OCI-LY7 (cell line): ENCODE data around the gene CDK18.

Experiments
- EZH2phosphoT487 ChIP-seq: fragments of 200-600 bp; sonication (generic); IDR thresholded peaks from 2 replicates; pipeline ENCODE4 v1.6.1; 2018; ENCODE audit warnings: low read depth, borderline replicate concordance, mild to moderate bottlenecking, mixed run types, antibody characterized with exemption, low read length, moderate library complexity, mixed read lengths
- TF ChIP-seq, protein P1 (sequence below): fragments of 200-600 bp; sonication (generic); conservative IDR thresholded peaks from 2 replicates; pipeline ENCODE4 v1.5.1; 2014; ENCODE audit warnings: mild to moderate bottlenecking, antibody characterized with exemption, low read length, moderate library complexity, mixed read lengths

DNA sequence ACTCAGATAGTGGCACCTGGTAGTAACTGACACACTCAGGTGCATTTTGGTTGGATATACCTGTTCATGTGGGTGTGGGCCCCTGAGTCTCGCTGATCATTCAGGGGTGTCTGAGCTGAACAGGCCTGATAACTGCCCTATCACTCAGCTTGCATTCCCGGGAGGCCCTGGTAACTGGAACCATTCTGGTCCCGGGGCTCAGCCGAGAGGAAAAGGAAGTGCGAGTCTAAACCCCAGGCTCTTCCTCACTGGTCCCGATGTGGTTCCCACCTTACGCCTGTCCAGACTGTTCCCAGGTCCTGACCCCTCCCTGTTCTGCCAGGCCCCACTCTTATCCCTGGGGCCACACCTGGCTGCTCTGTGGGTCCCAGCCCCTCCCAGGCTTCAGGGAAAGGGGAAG, 11.7 kb upstream of the CDK18 start:
- TF ChIP-seq, protein P1, sequence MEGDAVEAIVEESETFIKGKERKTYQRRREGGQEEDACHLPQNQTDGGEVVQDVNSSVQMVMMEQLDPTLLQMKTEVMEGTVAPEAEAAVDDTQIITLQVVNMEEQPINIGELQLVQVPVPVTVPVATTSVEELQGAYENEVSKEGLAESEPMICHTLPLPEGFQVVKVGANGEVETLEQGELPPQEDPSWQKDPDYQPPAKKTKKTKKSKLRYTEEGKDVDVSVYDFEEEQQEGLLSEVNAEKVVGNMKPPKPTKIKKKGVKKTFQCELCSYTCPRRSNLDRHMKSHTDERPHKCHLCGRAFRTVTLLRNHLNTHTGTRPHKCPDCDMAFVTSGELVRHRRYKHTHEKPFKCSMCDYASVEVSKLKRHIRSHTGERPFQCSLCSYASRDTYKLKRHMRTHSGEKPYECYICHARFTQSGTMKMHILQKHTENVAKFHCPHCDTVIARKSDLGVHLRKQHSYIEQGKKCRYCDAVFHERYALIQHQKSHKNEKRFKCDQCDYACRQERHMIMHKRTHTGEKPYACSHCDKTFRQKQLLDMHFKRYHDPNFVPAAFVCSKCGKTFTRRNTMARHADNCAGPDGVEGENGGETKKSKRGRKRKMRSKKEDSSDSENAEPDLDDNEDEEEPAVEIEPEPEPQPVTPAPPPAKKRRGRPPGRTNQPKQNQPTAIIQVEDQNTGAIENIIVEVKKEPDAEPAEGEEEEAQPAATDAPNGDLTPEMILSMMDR = no peak
- TF ChIP-seq EZH2phosphoT487 = no peak
